Liver (tissue), 3 donors: ENCODE data around the gene WNT11.

Experiments used
- RXRA ChIP-seq, 2 donors: IDR thresholded peaks; 2 replicates each; pipeline ENCODE4 v1.6.1; 2017 to 2018; ENCODE audit warnings: antibody characterized with exemption in 2 of 2, mild to moderate bottlenecking in 1 of 2
- TF ChIP-seq, protein P1 (sequence below): fragments of 150-350 bp; IDR thresholded peaks from 2 replicates; pipeline ENCODE4 v1.5.1; 2017; ENCODE audit warnings: improper control_type of control experiment, low read depth, low read length; ENCODE audit not compliant: missing input control
- donor health status: healthy.
- donor health status: healthy.

GRCh38 chr11:76164081-76164480, 42.2 kb downstream of the WNT11 start:
- TF ChIP-seq, protein P1, sequence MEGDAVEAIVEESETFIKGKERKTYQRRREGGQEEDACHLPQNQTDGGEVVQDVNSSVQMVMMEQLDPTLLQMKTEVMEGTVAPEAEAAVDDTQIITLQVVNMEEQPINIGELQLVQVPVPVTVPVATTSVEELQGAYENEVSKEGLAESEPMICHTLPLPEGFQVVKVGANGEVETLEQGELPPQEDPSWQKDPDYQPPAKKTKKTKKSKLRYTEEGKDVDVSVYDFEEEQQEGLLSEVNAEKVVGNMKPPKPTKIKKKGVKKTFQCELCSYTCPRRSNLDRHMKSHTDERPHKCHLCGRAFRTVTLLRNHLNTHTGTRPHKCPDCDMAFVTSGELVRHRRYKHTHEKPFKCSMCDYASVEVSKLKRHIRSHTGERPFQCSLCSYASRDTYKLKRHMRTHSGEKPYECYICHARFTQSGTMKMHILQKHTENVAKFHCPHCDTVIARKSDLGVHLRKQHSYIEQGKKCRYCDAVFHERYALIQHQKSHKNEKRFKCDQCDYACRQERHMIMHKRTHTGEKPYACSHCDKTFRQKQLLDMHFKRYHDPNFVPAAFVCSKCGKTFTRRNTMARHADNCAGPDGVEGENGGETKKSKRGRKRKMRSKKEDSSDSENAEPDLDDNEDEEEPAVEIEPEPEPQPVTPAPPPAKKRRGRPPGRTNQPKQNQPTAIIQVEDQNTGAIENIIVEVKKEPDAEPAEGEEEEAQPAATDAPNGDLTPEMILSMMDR, result no peak
- TF ChIP-seq RXRA (IDR thresholded peaks at IDR 0.05), result no peak
